GM23338 (cell line): ENCODE measurements around the gene GLCCI1.

Source experiments
- CREB1 ChIP-seq: fragments of 250-450 bp; sonication (Bioruptor Pico); IDR thresholded peaks from 2 replicates; pipeline ENCODE4 v1.5.0; 2020; ENCODE audit warnings: low read depth, mild to moderate bottlenecking, moderate library complexity
- CTCF ChIP-seq, 2 experiments: fragments of 200-600 bp in 1 of 2; sonication (generic) in 1 of 2; conservative IDR thresholded peaks; 2 replicates each; pipeline versions ENCODE4 v1.5.1 to v1.6.1; 2016 to 2017; ENCODE audit warnings: antibody characterized with exemption in 2 of 2, low read depth in 2 of 2, mild to moderate bottlenecking in 2 of 2, moderate library complexity in 1 of 2
- EZH2 ChIP-seq: fragments of 200-600 bp; sonication (generic); IDR thresholded peaks from one replicate; pipeline ENCODE4 v1.8.0; 2017; ENCODE audit warnings: antibody characterized with exemption, mild to moderate bottlenecking, low read depth; ENCODE audit not compliant: unreplicated experiment
- EZH2phosphoT487 ChIP-seq: fragments of 200-600 bp; sonication (generic); IDR thresholded peaks from one replicate; pipeline ENCODE4 v1.8.1; 2018; ENCODE audit warnings: antibody characterized with exemption; ENCODE audit not compliant: unreplicated experiment
- JUNB ChIP-seq: IDR thresholded peaks from one replicate; pipeline ENCODE4 v1.6.1; 2016; ENCODE audit warnings: antibody characterized with exemption; ENCODE audit not compliant: unreplicated experiment
- NANOG ChIP-seq: IDR thresholded peaks from 2 replicates; pipeline ENCODE4 v1.6.1; 2016; ENCODE audit warnings: antibody characterized with exemption, borderline replicate concordance
- POLR2AphosphoS5 ChIP-seq: IDR thresholded peaks from 2 replicates; pipeline ENCODE4 v1.6.1; 2016; ENCODE audit warnings: antibody characterized with exemption, low read depth
- REST ChIP-seq: IDR thresholded peaks from one replicate; pipeline ENCODE4 v1.6.1; 2018; ENCODE audit warnings: antibody characterized with exemption; ENCODE audit not compliant: unreplicated experiment
- ZNF114 ChIP-seq: fragments of 250-450 bp; sonication (Bioruptor Pico); IDR thresholded peaks from 2 replicates; pipeline ENCODE4 v1.5.0; 2020; ENCODE audit warnings: mild to moderate bottlenecking, moderate library complexity
- ZNF331 ChIP-seq: fragments of 250-450 bp; sonication (Bioruptor Pico); IDR thresholded peaks from 2 replicates; pipeline ENCODE4 v1.5.0; 2020; ENCODE audit warnings: low read depth, mild to moderate bottlenecking, moderate library complexity

GRCh38 chr7:8058852-8059251, 90.3 kb downstream of the GLCCI1 start:
- no peak for TF ChIP-seq CTCF (conservative IDR thresholded peaks at IDR 0.05; ENCODE audit: low read depth in 2 of 2)
- TF ChIP-seq POLR2AphosphoS5, result no peak
- TF ChIP-seq NANOG, result no peak
- TF ChIP-seq EZH2, result no peak
- TF ChIP-seq JUNB, result no peak
- TF ChIP-seq CREB1 (CRISPR knock-in tag), result no peak
- no peak for TF ChIP-seq ZNF114 (CRISPR knock-in tag)
- TF ChIP-seq REST, result no peak
- no peak for TF ChIP-seq EZH2phosphoT487
- TF ChIP-seq ZNF331 (CRISPR knock-in tag), result no peak
